ENCODE measurements around the gene UFD1.

UFD1 gene

GRCh38 chr22:19494676-19495173, 15.7 kb upstream of the UFD1 start:
- no peak for DNase-seq

DNA sequence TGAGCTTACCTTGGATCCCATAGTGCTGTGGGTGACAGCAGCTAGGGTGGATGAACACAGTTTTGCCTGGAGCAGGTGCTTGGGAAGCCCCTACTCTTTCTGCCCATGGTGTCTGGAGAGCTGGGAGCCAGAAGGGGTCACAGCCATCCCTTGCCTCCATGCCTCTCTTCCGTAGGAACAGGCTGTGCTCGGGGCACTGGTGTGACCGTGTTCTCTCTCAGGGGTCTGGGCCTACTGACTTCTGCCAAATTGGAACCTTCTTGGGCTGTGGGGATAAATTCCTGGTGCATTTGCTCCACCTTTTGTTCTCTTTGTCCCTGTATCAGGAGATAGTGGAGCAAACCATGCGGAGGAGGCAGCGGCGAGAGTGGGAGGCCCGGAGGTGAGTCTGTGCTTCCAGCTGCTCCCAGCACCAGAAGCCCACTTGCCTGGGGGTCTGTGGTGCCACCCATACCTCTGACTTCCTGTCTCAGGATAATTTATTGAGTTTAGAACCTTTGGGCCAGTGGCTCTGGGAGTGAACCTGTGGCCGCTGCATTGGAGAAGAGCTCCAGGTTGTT, 15.1 kb upstream of the UFD1 start:
- no peak for DNase-seq

DNA sequence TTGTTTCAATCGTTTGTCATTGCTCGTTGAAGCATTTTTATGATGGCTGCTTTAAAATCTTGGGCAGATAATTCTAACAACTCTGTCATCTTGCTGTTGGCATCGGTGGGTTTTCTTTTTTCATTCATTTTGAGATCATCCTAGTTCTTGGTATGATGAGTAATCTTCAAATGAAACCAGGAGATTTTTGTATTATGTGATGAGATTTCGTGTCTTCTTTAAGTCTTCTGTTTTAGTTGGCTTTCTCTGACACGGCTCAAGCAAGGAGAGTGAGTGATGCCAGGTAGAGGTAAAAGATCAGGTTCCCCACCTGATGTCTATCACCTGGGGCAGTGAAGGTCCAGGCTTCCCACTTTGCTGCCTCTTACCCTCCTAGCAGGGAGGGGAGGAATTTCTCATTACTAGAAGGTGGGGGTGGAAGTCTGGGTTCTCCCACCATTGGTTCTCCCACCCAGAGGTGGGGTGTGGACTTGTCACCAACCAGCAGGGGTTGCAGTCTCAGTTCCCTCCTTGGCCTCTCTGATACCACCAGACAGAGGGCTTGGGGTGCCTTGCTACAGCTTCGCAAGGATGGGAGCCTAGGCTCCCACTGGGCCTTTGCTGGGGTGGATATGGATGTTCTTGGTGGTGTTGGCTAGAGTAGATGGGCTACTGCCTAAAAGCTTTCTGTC, 13.6 kb upstream of the UFD1 start:
- no peak for DNase-seq

- DNase-seq = no peak
Observed at GRCh38 chr22:19490628-19491230, 11.7 kb upstream of the UFD1 start.

DNA sequence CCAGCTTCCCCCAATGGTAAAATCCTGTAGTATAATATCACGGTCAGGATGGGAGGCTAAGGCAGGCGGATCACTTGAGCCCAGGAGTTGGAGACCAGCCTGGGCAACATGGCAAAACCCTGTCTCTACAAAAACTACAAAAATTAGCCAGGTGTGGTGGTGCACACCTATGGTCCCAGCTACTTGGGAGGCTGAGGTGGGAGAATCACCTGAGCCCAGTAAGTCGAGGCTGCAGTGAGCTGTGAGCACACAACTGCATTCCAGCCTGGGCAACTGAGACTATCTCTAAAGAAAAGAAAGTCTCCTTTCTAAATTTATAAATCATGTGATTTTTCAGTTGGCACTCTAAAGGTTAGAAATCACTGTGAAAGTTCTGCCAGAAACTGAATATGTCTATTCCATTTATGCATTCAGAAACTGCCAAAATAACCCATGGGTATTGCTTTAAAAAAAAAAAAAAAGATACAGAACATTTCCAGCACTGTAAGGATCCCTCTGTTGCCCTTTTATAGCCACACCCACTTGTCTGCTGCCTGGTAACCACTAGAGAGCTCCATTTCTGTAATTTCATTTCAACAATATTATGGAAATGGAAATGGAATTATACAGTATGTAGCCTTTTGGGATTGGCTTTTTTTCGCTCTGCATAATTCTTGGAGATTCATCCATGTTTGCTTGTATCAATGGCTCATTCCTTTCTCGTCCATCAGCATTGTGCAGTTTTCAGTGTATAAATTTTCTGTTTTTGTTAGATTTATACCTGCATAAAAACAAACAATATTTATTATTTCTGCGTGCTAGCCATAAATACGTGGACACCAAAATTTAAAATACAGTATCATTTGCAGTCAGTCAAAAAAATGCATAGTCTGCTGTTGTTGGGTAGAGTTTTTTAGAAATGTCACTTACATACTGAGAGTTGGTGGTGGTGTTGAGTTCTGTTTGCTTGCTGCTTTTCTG, 10.2 kb upstream of the UFD1 start:
- DNase-seq = no peak

DNA sequence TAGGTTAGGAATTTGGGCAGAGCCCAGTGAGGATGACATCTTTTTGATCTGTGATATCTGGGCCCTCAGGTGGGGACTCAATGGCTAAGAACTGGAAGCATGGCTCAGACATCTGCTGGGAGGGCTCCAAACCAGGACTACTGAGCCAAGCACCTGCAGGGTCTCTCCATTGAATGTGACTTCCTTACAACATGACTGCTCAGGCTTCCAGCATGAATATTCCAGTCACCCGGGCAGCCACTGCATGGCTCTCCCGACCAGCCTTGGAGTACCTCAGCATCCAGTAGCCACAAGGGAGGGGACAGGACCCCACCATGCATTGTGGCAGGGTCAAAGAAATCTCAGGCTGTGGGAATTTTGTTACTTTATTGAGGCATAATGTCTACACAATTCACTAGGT, 9.3 kb upstream of the UFD1 start:
- no peak for DNase-seq

- DNase-seq = no peak
Observed at GRCh38 chr22:19483481-19484244, 4.7 kb upstream of the UFD1 start.

DNA sequence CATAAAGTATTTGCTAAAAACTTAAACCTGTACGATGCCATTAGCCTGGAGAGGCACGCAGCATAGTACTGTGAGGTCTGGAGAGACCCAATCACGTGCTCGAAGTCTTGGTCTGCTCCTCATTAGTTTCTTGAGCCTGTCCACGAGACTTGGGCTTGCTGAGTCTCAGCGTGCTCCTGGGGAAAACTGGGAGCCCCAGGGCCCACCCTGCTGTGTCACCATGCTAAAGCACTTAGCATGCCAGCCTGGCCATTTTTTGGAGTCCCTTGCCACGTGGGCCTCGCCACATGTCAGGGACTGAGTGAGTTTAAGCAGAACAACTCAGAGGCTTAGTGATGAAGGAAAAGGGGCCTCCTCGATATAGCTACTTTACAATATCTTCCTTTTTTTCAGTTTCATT, 3.3 kb upstream of the UFD1 start:
- DNase-seq = no peak

DNA sequence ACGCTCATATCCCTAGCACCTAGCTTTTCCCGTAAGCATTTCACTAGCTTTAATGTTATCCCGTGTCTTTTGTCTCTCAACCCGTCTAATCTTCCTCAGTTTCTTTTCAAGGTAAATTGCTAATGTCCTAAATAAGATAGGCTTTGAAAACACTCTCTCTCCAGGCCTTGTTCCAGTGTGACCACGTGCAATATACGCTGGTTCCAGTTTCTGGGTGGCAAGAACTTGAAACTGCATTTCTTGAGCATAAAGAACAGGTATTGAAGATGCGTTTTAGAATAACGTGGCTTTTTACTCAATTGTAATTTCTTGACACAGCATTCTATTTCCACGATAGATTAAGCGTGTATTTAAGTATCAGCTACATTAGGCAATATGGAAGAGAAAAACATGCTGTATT, 1.8 kb upstream of the UFD1 start:
- DNase-seq = no peak

DNA sequence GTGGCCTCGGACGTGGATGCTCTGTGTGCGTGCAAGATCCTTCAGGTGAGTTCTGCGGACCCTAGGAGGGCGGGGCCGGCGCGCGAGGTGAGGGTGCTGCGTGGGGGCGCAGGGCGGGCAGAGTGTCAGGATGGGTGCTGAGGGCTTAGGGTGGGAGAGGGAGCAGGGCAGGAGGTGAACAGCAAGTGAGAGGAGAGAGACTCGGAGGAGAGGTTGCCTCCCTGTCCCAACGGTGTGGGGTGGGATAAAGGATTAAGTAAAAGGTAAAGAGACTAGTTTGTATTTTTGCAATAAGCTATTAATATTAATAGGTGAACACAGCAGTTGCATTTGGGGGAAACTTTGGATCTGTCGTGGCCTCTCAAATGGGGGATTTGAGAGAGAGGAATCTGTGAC, 1.2 kb upstream of the UFD1 start:
- DNase-seq = no peak

DNA sequence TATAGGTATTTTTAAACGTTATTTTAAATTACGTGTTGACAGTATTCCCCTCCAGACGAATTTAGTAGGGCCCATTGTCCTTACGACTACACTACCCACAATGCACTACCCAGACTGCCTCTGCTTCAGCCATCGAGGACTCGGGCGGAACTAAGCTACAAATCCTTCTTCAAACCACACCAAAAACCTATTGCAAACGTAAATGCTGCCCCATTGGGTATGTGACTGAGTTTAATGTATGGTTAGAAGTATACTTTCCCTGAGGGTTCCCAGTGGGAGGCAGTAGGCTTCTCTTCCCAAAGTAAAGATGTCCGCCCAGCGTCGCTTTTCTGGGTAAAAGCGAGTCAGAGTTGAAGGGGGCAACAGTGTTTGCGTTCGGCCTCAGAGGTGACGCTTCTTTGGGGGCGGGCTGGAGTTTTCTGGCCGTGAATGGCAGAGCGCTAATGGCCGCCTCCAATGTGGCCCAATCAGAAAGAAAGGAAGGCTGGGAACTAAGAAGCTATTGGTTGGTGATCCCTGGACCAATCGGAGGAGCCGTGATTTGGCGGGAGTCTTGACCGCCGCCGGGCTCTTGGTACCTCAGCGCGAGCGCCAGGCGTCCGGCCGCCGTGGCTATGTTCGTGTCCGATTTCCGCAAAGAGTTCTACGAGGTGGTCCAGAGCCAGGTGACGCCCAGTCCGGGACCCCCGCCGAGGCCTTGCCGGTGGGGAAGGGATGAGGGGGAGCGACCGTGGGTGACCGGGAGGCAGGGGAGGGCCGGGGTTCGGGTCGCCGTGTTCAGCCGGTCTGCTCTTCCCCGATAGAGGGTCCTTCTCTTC, 571 bp upstream of the UFD1 start, which contains the start of gene CDC45:
CDC45 (plus strand) TSS at position 566 of the 818 bp plus-strand sequence; CDS start at position 615, 49 bp downstream.
- peak; percentile 88 for DNase-seq

- DNase-seq = no peak
Observed at GRCh38 chr22:19478045-19478900, 720 bp downstream of the UFD1 start.

- no peak for DNase-seq
Observed at GRCh38 chr22:19477321-19478044, 1.5 kb downstream of the UFD1 start.

DNA sequence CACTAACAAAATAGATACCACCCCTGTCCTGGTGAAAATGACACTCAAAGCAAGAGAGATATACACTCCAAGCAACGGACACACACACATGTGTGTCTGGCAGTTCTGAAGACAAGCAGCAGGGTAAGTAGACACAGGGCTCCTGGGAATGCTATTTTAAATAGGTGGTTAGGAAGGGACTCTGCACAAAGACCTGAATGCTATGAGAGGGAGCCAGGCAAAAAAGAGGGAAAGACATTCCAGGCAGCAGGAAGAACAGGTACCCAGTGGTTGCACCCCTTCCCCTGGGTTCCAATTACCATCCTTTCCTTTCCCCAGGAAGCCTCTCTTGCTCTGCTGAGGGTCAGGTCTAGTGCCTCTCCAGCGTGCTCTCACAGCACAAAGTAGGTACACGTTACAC, 3.0 kb downstream of the UFD1 start:
- DNase-seq = no peak

DNA sequence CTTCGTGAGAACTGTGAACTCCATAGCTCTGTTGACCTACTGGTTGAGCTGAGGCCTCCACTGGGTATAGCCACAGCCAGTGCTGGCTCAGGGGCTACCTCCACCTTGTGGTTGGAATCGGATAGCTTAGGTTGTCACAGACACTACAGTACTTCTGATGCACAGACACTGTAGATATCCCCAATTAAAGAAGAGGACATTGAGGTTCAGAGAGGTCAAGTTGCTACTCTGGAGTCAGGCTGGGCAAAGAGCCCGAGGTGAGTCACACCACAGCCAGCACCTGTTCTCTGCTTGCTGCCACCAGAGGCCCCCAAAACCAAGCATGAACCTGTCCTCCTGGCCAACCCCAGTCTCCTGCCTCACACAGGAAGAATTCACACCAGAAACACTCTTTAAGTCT, 5.4 kb downstream of the UFD1 start:
- no peak for DNase-seq

- DNase-seq = no peak
Observed at GRCh38 chr22:19472233-19472632, 6.8 kb downstream of the UFD1 start.

- no peak for DNase-seq
Observed at GRCh38 chr22:19471572-19471971, 7.4 kb downstream of the UFD1 start.

GRCh38 chr22:19470010-19470409, 9.0 kb downstream of the UFD1 start:
- DNase-seq = no peak

DNA sequence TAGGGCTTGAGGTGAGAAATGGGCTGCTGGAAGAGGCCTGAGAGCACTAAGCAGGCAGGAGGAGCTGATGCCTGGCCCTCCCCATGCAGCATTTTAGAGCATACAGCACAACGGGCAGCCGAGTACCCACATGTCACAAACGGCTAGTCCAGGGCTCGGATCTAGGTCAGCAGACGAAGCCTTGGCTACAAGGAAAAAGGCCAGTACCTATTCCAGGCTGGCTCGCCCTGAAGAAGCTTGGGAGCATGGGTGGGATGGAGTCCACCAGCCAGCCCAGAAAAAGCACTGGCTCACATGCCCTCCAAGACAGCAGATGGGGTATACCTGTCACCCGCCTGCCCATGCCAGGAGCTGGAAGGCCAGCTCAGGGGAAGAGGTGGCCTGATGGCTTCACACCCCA, 9.6 kb downstream of the UFD1 start:
- DNase-seq = no peak

GRCh38 chr22:19467912-19468311, 11.1 kb downstream of the UFD1 start:
- DNase-seq = no peak

Data from NK-92 treated with Interleukin-12 subunit alpha and Interleukin-12 subunit beta, amount 100 ng/mL, for 24 hours (cell line).